HG03469 (cell line): ENCODE data around the gene TNS4.

ENCODE experiments used
- ATAC-seq: cut with Tn5 transposase; IDR thresholded peaks from one replicate; pipeline ENCODE4 v1.9.1; 2021; ENCODE audit warnings: mild to moderate bottlenecking, moderate library complexity, moderate number of reproducible peaks; ENCODE audit not compliant: unreplicated experiment

The TNS4 gene

DNA sequence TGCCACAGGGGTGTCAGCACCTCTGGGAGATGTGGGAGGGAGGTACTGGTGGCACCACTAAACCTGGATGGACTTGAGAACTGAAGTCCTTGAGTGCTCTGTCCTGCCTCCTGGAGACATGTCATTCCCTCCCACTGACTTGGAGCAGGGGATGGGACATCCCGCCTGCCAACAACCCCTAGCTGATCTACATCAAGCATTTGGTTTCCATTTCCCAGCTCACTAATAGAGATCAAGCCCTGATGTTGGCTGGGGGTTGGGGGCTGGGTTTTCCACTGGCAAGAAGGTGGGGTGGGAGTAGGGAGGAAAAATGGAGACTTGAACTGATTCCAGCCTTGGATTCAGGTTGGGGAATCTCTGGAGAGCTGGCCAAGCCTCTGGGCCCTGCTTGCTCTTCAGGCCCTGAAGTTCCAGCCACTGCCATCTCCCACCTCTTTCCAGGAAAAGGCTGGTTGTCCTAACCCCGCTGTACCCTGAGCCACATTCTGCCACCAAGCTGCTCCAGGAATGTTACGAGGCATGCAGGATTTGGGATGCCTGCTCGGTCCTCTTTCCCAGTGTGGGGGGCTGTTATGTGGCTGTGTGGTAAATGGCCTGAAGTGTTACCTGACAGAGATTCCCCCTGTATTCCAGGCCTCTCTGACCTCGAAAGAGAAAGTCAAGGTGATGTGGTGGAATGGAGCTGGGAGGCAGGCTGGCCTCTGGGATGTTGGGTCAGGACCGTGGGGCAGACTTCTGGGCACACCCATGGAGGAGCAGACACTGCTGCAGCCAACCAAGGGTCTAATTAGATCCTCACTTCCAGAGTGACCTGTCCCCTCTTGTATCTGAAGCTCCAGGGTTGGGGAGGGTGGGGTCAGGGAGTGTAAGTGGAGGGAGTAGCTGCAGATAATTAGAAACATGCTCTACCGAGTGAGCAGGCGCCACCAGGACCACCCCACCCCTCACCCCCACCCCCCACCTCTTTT, 41.5 kb downstream of the TNS4 start:
- no peak for ATAC-seq

- ATAC-seq: no peak
Measured at GRCh38 chr17:40458851-40459482, 42.5 kb downstream of the TNS4 start.

GRCh38 chr17:40457964-40458791, 43.2 kb downstream of the TNS4 start:
- no peak for ATAC-seq

- ATAC-seq: no peak
Measured at GRCh38 chr17:40457369-40457768, 44.1 kb downstream of the TNS4 start.

- ATAC-seq: no peak
Measured at GRCh38 chr17:40456396-40456951, 44.9 kb downstream of the TNS4 start.

GRCh38 chr17:40454613-40454995, 46.8 kb downstream of the TNS4 start:
- no peak for ATAC-seq

GRCh38 chr17:40453881-40454612, 47.4 kb downstream of the TNS4 start:
- ATAC-seq: no peak

DNA sequence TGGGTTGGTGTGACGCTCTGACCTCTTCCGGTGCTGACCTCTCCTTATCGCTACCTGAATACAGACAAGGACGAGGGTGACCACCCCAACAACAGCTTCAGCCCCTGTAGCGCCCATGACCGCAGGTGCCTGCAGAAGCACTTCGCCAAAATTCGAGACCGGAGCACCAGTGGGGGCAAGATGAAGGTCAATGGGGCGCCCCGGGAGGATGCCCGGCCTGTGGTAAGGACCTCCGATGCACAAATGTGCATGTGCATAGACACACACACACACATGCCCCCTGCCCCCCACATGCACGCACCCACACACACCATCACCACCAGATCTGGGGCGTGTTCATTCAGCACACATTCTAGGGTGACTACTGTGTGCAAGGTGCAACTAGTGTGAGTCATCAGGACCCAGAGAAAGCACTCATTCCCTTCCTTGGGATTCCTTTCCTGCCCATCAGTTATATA, 48.5 kb downstream of the TNS4 start:
- ATAC-seq: no peak

DNA sequence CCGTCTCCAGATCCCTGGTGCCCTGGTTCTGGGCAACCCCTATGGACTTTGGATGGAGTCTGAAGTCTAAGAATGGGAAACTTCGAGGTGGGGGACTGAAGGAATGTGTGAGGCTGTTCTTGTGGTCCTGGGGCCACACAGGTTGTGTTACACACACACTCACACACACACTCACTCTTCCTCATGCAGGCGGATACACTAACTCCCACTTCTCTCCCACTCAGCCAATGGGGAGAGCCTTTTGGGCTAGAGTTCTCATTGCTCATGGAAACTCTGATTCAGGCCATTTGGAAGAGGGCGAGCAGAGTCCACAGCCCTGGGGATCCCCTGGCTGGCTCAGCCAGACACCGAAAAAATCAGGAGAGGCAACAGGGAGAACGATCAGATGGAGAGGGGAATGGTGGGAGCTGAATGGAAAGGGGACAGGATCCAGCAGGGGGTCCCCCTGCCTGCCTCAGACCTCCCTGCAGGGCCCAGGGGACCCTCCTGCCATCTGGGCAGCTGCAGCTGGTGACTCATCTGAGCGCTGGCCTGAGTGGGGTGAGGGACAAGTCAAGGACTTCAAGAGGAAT, 49.1 kb downstream of the TNS4 start:
- ATAC-seq: no peak

- ATAC-seq: no peak
Measured at GRCh38 chr17:40451420-40451819, 50.0 kb downstream of the TNS4 start.

DNA sequence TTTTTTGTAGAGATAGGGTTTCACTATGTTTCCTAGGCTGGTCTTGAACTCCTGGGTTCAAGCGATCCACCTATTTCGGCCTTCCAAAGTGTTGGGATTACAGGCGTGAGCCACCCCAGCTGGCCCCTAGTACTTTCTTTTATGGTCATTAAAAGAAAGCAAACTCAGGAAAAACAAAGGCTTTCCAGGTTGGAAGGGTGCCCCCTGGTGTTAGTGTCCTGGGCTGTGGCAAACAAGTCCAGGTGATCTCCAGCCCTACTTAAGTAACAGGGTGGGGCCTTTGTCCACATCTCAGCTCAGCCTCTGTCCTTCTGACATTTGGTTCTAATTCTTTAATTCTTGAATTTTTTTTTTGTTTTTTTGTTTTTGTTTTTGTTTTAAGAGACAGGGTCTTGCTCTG, 51.2 kb downstream of the TNS4 start:
- no peak for ATAC-seq

DNA sequence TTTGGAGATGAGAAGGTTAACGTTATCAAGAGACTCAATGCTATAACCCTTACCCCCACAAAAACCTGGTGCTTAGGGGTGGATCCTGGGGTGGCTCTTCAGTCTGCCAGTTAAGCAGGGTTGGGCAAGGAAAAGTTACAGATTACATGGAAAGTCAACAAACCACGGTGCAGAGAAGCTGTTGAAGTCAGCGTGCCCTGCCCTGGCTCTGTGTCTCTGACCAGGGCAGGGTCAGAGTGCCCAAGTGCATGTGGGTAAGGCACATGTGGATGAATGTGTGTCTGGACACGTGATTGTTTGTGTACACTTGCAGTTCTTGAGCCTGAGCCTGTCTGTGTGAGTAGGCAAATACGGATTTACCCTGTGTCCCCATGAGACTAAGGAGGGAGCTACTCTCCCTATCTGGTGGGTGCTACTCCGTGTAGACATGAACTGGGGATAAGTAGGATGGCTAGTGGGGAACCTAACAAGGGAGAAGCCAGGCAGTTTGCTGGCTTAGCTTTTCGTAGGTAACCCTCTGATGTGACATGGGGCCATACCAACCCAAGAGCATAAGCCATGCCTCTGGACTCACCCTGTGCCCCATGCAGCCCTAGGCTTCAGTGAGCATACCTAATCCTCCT, 52.7 kb downstream of the TNS4 start:
- no peak for ATAC-seq

GRCh38 chr17:40448213-40448638, 53.2 kb downstream of the TNS4 start:
- ATAC-seq: no peak

- ATAC-seq: no peak
Measured at GRCh38 chr17:40447806-40448205, 53.6 kb downstream of the TNS4 start.

DNA sequence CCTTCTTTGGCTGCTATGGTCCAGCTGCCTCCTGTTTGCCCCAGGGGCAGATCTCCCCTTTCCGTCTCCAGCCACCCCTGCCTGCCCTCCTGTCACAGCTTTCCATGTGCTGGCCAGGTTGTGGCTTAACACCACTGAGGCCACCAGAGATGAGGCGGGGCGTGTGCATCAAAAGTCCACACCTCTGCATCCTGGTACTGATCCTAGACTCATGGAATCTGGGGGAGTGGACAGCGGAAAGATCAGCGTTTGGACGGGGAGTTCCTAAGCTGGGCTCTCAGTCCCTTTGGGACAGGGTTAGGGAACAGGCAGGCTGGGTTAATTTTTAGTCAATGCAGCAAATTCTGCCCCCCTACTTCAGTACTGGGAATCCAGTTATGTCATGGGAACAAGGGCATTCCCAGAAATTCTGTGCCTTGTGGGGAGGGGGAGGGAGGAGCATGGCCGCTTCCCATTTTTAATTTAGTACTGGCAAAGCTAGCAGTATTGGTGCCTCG, 54.2 kb downstream of the TNS4 start:
- ATAC-seq: no peak

GRCh38 chr17:40445751-40446468, 55.5 kb downstream of the TNS4 start:
- no peak for ATAC-seq

DNA sequence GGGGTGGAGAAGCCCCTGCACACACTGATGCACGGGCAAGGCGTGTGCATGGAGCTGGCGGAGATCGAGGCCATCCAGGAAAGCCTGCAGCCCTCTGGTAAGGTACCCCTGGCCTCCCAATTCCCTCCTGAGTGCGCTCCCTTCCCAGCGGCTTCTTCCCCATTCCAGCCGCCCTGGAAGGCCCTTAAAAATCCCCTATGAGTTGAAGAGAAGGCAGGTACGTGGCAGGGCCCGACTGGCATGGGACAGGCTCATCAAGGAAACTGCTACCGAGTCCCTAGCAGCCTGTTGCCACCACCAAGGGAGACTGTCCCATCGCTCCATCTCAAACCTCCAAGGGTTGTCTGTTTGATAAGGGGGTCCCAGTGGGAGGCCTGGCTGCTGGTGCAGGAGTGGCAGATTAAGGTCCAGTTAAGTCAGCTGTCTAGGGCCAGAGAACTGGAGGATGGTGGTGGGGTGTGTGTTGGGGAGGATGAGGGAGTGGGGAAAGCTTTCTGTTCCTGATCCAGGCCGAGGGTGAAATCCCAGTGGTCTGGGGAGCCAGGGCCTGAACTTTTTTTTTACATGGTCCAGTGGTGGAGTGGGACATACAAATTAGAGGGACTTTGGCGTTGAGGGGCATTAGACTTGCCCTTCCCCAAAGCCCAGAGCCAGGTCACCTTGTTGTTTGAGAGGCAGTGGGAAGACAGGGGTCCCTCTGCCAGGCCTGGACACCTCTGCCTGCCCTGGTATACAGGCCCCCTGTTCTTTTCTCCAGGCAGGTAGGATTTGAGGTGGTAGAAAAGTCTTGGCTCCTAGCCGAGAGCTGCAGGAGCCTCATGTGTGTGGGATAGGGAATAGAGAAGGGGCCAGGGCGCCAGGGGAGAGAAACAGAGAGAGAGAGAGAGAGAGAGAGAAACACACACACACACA, 57.2 kb downstream of the TNS4 start:
- no peak for ATAC-seq
